ENCODE measurements around the gene CXCR6.

- TF ChIP-seq CTCF (IDR thresholded peaks at IDR 0.05 in 4 of 5, conservative IDR thresholded peaks at IDR 0.05 in 1 of 5) = no peak
- no peak for TF ChIP-seq POLR2A (IDR thresholded peaks at IDR 0.05)
These were observed 37.6 kb downstream of the CXCR6 start for GRCh38 chr3:45980819-45981218.

Measured in gastrocnemius medialis (tissue), 4 donors.